IMR-90 (cell line): ENCODE results near the gene ASIC2.

ENCODE experiments used
- CEBPB ChIP-seq: IDR thresholded peaks from 2 replicates; pipeline ENCODE4 v1.6.1; 2012; ENCODE audit warnings: low read depth, low read length, improper control_type of control experiment
- CTCF ChIP-seq: conservative IDR thresholded peaks from 2 replicates; pipeline ENCODE4 v1.5.1; 2012; ENCODE audit warnings: mild to moderate bottlenecking, low read depth, low read length, improper control_type of control experiment
- MAFK ChIP-seq: IDR thresholded peaks from 2 replicates; pipeline ENCODE4 v1.6.1; 2012; ENCODE audit warnings: low read depth, low read length, improper control_type of control experiment
- NFE2L2 ChIP-seq: fragments of 150-350 bp; IDR thresholded peaks from 2 replicates; pipeline ENCODE4 v1.6.1; 2016; ENCODE audit warnings: low read depth, mild to moderate bottlenecking, low read length
- USF2 ChIP-seq: fragments of 150-350 bp; IDR thresholded peaks from 2 replicates; pipeline ENCODE4 v1.6.1; 2017; ENCODE audit warnings: mild to moderate bottlenecking, antibody characterized with exemption, low read length, low read depth

GRCh38 chr17:33262266-33263123 lies 30.6 kb downstream of the ASIC2 start:
- TF ChIP-seq CTCF (no peak), NFE2L2 (no peak), MAFK (no peak), USF2 (no peak), CEBPB (no peak)
